Measurements from ENCODE around the gene SCAPER.
"Not testable (repeated sequence)": the region's sequence is repeated elsewhere in the genome, so short reads cannot be mapped to it uniquely, and the experiment has no call there.

The SCAPER gene

GRCh38 chr15:76864586-76864985, 40.6 kb downstream of the SCAPER start:
- H3K27me3 ChIP-seq (ENCODE audit: insufficient read depth, low read length) = no peaks in the 10 kb centered on the region
- no peak overlapping the region for H2AFZ ChIP-seq (ENCODE audit: low read depth, low read length)
- no peaks in the 10 kb centered on the region for H3K36me3 ChIP-seq (ENCODE audit: insufficient read depth, low read length)
- H3K9me3 ChIP-seq (ENCODE audit: low read length) = no peaks in the 10 kb centered on the region
- H3K4me1 ChIP-seq (ENCODE audit: insufficient read depth, low read length) = no peaks in the 10 kb centered on the region
- no peak overlapping the region for H3K4me3 ChIP-seq (ENCODE audit: low read length)

GRCh38 chr15:76863693-76864092, 41.4 kb downstream of the SCAPER start:
- Histone ChIP-seq H3K4me1 (ENCODE audit: insufficient read depth, low read length) (no peaks in the 10 kb centered on the region), H3K27me3 (ENCODE audit: insufficient read depth, low read length) (no peaks in the 10 kb centered on the region), H3K4me3 (ENCODE audit: low read length) (no peak overlapping the region), H3K9me3 (ENCODE audit: low read length) (no peaks in the 10 kb centered on the region), H3K36me3 (ENCODE audit: insufficient read depth, low read length) (no peaks in the 10 kb centered on the region), H2AFZ (ENCODE audit: low read depth, low read length) (no peak overlapping the region)

DNA sequence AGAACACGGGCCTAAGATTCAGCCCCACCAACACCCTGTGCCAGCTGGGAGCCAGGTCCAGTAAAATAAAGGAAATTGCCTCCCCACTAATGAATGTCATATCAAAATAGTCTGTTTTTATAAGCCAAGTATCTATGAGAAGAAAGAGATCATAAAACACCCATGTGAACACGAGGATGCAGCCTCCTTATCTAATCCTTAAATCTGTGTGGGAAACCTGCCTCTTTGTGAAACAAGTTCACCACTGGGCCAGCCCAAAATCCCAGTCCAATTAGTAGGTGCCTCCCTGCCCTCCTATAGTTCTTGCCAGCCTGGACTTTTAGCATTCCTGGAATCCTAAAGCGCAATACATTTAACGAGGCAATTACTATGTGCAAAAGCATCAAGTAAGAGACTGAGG, 42.0 kb downstream of the SCAPER start:
- Histone ChIP-seq H3K9me3 (ENCODE audit: low read length) (no peaks in the 10 kb centered on the region), H3K36me3 (ENCODE audit: insufficient read depth, low read length) (no peaks in the 10 kb centered on the region), H3K27me3 (ENCODE audit: insufficient read depth, low read length) (no peaks in the 10 kb centered on the region), H3K4me1 (ENCODE audit: insufficient read depth, low read length) (no peaks in the 10 kb centered on the region), H2AFZ (ENCODE audit: low read depth, low read length) (no peak overlapping the region), H3K4me3 (ENCODE audit: low read length) (no peak overlapping the region)

GRCh38 chr15:76861815-76862397, 43.2 kb downstream of the SCAPER start:
- no peaks in the 10 kb centered on the region for H3K27me3 ChIP-seq (ENCODE audit: insufficient read depth, low read length)
- no peak overlapping the region for H2AFZ ChIP-seq (ENCODE audit: low read depth, low read length)
- no peaks in the 10 kb centered on the region for H3K36me3 ChIP-seq (ENCODE audit: insufficient read depth, low read length)
- no peak overlapping the region for H3K4me3 ChIP-seq (ENCODE audit: low read length)
- H3K4me1 ChIP-seq (ENCODE audit: insufficient read depth, low read length) = no peaks in the 10 kb centered on the region
- H3K9me3 ChIP-seq (ENCODE audit: low read length) = no peaks in the 10 kb centered on the region

- Histone ChIP-seq H3K4me3 (ENCODE audit: low read length) (no peak overlapping the region), H3K36me3 (ENCODE audit: insufficient read depth, low read length) (no peaks in the 10 kb centered on the region), H2AFZ (ENCODE audit: low read depth, low read length) (no peak overlapping the region), H3K4me1 (ENCODE audit: insufficient read depth, low read length) (no peaks in the 10 kb centered on the region), H3K9me3 (ENCODE audit: low read length) (peaks cover 2% of the 10 kb centered on the region), H3K27me3 (ENCODE audit: insufficient read depth, low read length) (no peaks in the 10 kb centered on the region)
These were observed 44.9 kb downstream of the SCAPER start for GRCh38 chr15:76860201-76860600.

GRCh38 chr15:76850367-76850766, 54.8 kb downstream of the SCAPER start:
- not testable (repeated sequence) for H3K36me3 ChIP-seq (ENCODE audit: insufficient read depth, low read length); H3K27me3 ChIP-seq (ENCODE audit: insufficient read depth, low read length); H2AFZ ChIP-seq (ENCODE audit: low read depth, low read length); H3K4me1 ChIP-seq (ENCODE audit: insufficient read depth, low read length); H3K4me3 ChIP-seq (ENCODE audit: low read length)
- peaks cover 16% of the 10 kb centered on the region for H3K9me3 ChIP-seq (ENCODE audit: low read length)

- H3K9me3 ChIP-seq (ENCODE audit: low read length) = peaks cover 13% of the 10 kb centered on the region
- H3K4me3 ChIP-seq (ENCODE audit: low read length) = no peak overlapping the region
- no peak overlapping the region for H2AFZ ChIP-seq (ENCODE audit: low read depth, low read length)
- no peaks in the 10 kb centered on the region for H3K36me3 ChIP-seq (ENCODE audit: insufficient read depth, low read length)
- no peaks in the 10 kb centered on the region for H3K27me3 ChIP-seq (ENCODE audit: insufficient read depth, low read length)
- no peaks in the 10 kb centered on the region for H3K4me1 ChIP-seq (ENCODE audit: insufficient read depth, low read length)
These were observed 58.4 kb downstream of the SCAPER start for GRCh38 chr15:76846782-76847181.

DNA sequence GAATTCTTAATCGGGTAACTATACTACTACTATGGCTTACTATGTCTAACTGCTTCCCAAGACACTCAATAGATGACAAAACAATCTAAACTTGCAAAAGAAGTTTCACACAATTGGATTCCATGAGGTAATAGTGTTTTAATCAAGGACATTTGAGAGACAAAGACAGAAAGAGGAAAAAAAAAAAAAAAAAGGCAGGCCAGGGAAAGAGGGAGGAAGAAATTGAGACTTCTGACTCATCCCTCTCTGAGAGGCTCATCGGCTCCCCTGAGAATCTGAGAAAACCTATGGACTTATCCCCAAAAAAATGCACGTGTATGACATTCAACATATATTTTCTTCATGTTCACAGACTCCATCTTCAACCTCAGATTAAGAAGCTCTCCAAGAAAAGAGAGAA, 61.0 kb downstream of the SCAPER start:
- no peak overlapping the region for H3K4me3 ChIP-seq (ENCODE audit: low read length)
- H3K9me3 ChIP-seq (ENCODE audit: low read length) = no peaks in the 10 kb centered on the region
- H3K27me3 ChIP-seq (ENCODE audit: insufficient read depth, low read length) = no peaks in the 10 kb centered on the region
- H3K36me3 ChIP-seq (ENCODE audit: insufficient read depth, low read length) = no peaks in the 10 kb centered on the region
- no peaks in the 10 kb centered on the region for H3K4me1 ChIP-seq (ENCODE audit: insufficient read depth, low read length)
- H2AFZ ChIP-seq (ENCODE audit: low read depth, low read length) = no peak overlapping the region

DNA sequence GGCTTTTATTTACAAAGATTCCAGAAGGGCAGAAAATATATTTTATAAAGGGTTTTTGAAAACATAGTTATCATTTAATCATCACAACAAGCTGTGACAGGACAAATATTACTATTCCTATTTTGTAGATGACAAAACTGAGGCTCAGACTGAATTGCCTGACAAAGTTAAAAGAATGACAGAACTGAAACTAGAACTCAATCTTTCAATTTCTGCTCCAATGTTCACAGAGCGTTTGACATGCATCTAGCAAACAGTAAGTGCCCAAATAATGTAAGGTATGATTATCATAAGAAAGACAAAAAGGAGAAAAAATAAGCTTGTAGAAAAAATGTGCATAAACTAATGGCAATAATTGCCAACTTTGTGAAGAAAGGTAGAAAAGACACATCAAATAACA, 61.9 kb downstream of the SCAPER start:
- no peak overlapping the region for H2AFZ ChIP-seq (ENCODE audit: low read depth, low read length)
- H3K4me1 ChIP-seq (ENCODE audit: insufficient read depth, low read length) = no peaks in the 10 kb centered on the region
- H3K9me3 ChIP-seq (ENCODE audit: low read length) = no peaks in the 10 kb centered on the region
- no peaks in the 10 kb centered on the region for H3K27me3 ChIP-seq (ENCODE audit: insufficient read depth, low read length)
- H3K4me3 ChIP-seq (ENCODE audit: low read length) = no peak overlapping the region
- H3K36me3 ChIP-seq (ENCODE audit: insufficient read depth, low read length) = no peaks in the 10 kb centered on the region

- H3K36me3 ChIP-seq (ENCODE audit: insufficient read depth, low read length) = no peaks in the 10 kb centered on the region
- no peaks in the 10 kb centered on the region for H3K9me3 ChIP-seq (ENCODE audit: low read length)
- no peak overlapping the region for H3K4me3 ChIP-seq (ENCODE audit: low read length)
- no peaks in the 10 kb centered on the region for H3K4me1 ChIP-seq (ENCODE audit: insufficient read depth, low read length)
- no peaks in the 10 kb centered on the region for H3K27me3 ChIP-seq (ENCODE audit: insufficient read depth, low read length)
- no peak overlapping the region for H2AFZ ChIP-seq (ENCODE audit: low read depth, low read length)
These were observed 64.2 kb downstream of the SCAPER start for GRCh38 chr15:76840830-76841460.

DNA sequence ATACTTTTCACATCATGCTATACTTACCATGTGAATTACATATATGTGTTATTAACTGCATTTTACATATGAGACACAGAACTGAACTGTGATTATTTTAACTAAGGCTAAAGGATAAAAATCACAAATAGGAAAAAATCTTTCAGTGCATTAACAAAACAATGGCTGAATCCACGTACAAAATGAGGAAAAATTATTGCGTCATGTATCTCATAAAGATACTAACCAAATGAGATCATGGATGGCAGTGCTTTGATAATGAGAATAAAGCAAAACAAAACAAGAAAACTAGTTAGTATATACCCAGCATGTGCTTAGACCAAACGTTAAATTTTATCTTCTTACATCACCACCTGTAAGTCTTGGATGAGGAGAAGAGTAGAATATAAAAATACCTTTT, 66.0 kb downstream of the SCAPER start:
- Histone ChIP-seq H3K9me3 (ENCODE audit: low read length) (no peaks in the 10 kb centered on the region), H3K4me1 (ENCODE audit: insufficient read depth, low read length) (no peaks in the 10 kb centered on the region)

GRCh38 chr15:76837474-76837873, 67.7 kb downstream of the SCAPER start:
- Histone ChIP-seq H3K4me1 (ENCODE audit: insufficient read depth, low read length) (no peaks in the 10 kb centered on the region), H3K36me3 (ENCODE audit: insufficient read depth, low read length) (no peaks in the 10 kb centered on the region), H3K9me3 (ENCODE audit: low read length) (peaks cover 2% of the 10 kb centered on the region), H3K27me3 (ENCODE audit: insufficient read depth, low read length) (no peaks in the 10 kb centered on the region), H3K4me3 (ENCODE audit: low read length) (no peak overlapping the region), H2AFZ (ENCODE audit: low read depth, low read length) (no peak overlapping the region)

More for the DNA sequence above, 66.0 kb downstream of the SCAPER start:
- Histone ChIP-seq H3K4me3 (ENCODE audit: low read length) (no peak overlapping the region), H3K36me3 (ENCODE audit: insufficient read depth, low read length) (no peaks in the 10 kb centered on the region), H2AFZ (ENCODE audit: low read depth, low read length) (no peak overlapping the region), H3K27me3 (ENCODE audit: insufficient read depth, low read length) (no peaks in the 10 kb centered on the region)

- Histone ChIP-seq H3K36me3 (ENCODE audit: insufficient read depth, low read length) (no peaks in the 10 kb centered on the region), H3K9me3 (ENCODE audit: low read length) (peaks cover 3% of the 10 kb centered on the region), H3K4me3 (ENCODE audit: low read length) (no peak overlapping the region), H3K27me3 (ENCODE audit: insufficient read depth, low read length) (no peaks in the 10 kb centered on the region), H2AFZ (ENCODE audit: low read depth, low read length) (no peak overlapping the region), H3K4me1 (ENCODE audit: insufficient read depth, low read length) (no peaks in the 10 kb centered on the region)
These were observed 75.2 kb downstream of the SCAPER start for GRCh38 chr15:76829939-76830338.

- H3K27me3 ChIP-seq (ENCODE audit: insufficient read depth, low read length) = no peaks in the 10 kb centered on the region
- H3K36me3 ChIP-seq (ENCODE audit: insufficient read depth, low read length) = no peaks in the 10 kb centered on the region
- H3K4me1 ChIP-seq (ENCODE audit: insufficient read depth, low read length) = no peaks in the 10 kb centered on the region
- H2AFZ ChIP-seq (ENCODE audit: low read depth, low read length) = no peak overlapping the region
- H3K9me3 ChIP-seq (ENCODE audit: low read length) = no peaks in the 10 kb centered on the region
- no peak overlapping the region for H3K4me3 ChIP-seq (ENCODE audit: low read length)
These were observed 81.2 kb downstream of the SCAPER start for GRCh38 chr15:76823890-76824289.
